Hepatocyte (in vitro differentiated cells): ENCODE results near the gene SCP2.
"Not testable (repeated sequence)": the region's sequence is repeated elsewhere in the genome, so short reads cannot be mapped to it uniquely, and the experiment has no call there.

Experiments
- EZH2 ChIP-seq: fragments of 200-600 bp; sonication (generic); IDR thresholded peaks from 2 replicates; pipeline ENCODE4 v1.6.1; 2016; ENCODE audit warnings: antibody characterized with exemption, mild to moderate bottlenecking, borderline replicate concordance
- EZH2phosphoT487 ChIP-seq: fragments of 200-600 bp; sonication (generic); IDR thresholded peaks from one replicate; pipeline ENCODE4 v1.6.1; 2018; ENCODE audit warnings: antibody characterized with exemption, mild to moderate bottlenecking, low read depth, moderate library complexity; ENCODE audit not compliant: unreplicated experiment, severe bottlenecking
- TF ChIP-seq, protein P1 (sequence below): fragments of 200-600 bp; sonication (generic); IDR thresholded peaks from 2 replicates; pipeline ENCODE4 v1.5.1; 2016; ENCODE audit warnings: antibody characterized with exemption, mild to moderate bottlenecking; ENCODE audit not compliant: poor library complexity

DNA sequence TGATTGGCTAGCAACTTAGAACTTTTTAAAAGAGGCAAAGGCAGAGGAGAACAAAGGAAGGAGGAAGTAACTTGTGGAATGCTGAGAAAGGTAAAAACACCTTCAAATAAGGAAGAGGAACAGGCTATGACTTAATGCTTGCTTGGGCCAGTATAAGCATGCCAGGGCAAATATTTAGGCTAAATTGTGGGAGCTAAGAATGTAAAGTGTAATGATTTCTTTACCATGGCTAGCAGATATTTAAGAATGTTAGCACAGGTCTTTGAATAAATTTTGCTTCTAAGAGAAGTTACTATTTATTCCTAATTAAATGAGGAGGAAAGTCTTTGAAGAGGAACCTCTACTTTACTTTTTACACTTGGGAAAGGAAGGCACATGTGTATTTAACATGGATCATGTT lies 22.5 kb downstream of the SCP2 start:
- TF ChIP-seq, protein P1, sequence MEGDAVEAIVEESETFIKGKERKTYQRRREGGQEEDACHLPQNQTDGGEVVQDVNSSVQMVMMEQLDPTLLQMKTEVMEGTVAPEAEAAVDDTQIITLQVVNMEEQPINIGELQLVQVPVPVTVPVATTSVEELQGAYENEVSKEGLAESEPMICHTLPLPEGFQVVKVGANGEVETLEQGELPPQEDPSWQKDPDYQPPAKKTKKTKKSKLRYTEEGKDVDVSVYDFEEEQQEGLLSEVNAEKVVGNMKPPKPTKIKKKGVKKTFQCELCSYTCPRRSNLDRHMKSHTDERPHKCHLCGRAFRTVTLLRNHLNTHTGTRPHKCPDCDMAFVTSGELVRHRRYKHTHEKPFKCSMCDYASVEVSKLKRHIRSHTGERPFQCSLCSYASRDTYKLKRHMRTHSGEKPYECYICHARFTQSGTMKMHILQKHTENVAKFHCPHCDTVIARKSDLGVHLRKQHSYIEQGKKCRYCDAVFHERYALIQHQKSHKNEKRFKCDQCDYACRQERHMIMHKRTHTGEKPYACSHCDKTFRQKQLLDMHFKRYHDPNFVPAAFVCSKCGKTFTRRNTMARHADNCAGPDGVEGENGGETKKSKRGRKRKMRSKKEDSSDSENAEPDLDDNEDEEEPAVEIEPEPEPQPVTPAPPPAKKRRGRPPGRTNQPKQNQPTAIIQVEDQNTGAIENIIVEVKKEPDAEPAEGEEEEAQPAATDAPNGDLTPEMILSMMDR, result not testable (repeated sequence)
- not testable (repeated sequence) for TF ChIP-seq EZH2phosphoT487, EZH2
